ENCODE measurements around the gene C13orf46. TPM values are rescaled to one million over a fixed set of nuclear protein-coding genes. Genes with fewer than 3 reads are reported as not detected.
"Not testable (repeated sequence)": the region's sequence is repeated elsewhere in the genome, so short reads cannot be mapped to it uniquely, and the experiment has no call there.

The C13orf46 gene
- 0.10 TPM in 1 of 2 replicates, not detected in the other for total RNA-seq (2014; rRNA removed; shearing (Covaris generic))

- no peak for DNase-seq (ENCODE audit: low read depth)
Measured at GRCh38 chr13:113973218-113974164, at the start of gene C13orf46. Gene C13orf46, minus strand, starts transcription at chr13:113974076. Its CDS starts 79 bp downstream, at chr13:113973997.

GRCh38 chr13:114022876-114023275, 49.0 kb upstream of the C13orf46 start:
- DNase-seq (ENCODE audit: low read depth): no peak

DNA sequence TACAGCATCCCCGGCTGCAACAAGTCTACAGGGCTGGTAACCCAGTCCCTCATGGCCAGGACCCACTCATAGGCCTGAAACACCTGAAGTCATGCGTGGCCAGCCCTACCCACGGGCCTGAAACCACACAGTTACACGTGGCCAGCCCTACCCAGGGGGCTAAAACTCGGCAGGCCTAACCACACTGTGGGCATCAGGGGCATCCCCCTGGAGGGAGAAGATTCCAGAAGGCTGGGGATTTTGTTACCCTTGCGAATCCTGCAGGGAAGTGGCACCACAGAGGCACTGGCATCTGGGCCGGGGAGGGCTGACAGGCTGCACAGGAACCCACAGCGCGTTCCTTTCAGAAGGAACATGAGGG, 48.4 kb upstream of the C13orf46 start:
- no peak for DNase-seq (ENCODE audit: low read depth)

DNA sequence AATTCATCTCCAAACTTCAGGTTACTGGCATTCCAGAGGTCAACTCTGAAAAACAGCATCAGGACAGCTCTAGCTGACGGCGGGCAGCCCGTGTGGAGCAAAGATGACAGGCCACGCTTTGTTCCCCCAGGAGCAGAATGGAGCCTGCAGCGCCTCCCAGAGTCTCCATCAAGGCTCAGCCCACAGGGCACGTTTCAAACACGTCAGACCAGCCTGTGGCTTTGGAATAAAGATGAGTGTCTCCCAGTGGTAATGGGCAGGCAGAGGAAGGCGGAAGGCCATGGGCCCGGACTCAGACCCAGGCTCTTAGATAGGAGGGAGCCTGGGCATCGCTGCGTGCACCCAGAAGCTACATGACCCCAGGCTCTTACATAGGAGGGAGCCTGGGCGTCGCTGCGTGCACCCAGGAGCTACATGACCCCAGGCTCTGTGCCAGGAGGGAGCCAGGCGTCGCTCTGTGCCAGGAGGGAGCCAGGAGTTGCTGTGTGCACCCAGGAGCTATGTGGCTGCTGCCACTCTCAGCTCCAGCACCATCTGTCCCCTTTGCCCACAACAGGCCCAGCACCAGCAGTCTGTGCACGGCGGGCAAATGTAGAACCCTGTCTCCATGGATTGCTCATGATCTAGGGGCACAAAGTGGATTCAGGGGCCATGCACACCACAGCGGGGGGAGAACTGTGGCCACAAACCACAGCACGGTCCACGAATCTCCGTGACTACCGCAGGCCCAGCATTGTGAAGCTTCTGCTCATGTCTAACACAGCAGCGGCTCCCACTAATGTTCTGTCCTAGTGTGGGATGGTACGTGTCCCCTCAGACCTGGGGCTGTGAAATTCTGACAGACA, 47.8 kb upstream of the C13orf46 start:
- DNase-seq (ENCODE audit: low read depth): no peak

DNA sequence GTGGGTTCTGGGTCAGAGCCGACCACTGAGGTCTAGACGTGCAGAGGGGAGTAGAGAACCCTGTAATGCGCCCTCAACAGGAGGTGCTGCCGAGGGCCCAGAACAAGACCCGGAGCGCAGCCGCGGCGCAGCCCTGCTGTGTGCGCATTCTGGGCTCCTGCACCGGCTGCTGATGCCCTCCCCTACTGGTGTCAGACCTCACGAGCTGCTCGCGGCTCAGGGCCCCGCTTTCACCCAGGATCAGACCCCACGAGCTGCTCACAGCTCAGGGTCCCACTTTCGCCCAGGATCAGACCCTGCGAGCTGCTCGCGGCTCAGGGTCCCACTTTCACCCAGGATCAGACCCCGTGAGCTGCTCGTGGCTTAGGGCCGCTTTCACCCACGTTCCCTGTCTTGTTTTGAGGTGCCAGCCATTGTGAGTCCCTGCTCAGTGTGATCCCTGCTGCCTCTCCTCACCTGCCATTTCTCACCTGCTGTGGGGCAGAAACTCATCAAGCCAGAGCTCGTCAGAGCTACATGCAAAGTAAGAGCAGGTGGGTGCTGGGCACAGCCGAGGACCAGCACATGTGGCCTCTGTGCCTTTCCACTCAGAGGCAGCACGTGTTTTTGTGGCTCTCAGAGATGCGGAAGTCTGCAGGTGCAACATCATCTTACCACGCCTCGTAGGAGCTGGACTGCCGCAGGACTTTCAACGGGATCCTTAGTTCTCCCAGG, 47.0 kb upstream of the C13orf46 start:
- no peak for DNase-seq (ENCODE audit: low read depth)

DNA sequence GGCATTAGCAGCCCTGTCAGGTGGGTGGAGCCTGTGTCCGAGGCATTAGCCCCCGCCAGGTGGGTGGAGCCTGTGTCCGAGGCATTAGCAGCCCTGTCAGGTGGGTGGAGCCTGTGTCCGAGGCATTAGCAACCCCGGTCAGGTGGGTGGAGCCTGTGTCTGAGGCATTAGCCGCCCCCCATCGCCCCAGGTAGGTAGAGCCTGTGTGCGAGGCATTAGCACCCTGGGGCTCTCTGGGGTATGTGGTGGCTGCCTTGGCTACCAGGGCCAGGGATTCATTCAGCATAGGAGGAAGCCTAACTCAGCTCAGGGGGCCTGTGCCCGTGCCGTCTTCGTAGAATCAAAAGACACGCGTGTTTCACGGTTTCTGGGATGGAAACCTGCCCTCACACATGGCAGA, 46.3 kb upstream of the C13orf46 start:
- DNase-seq (ENCODE audit: low read depth): not testable (repeated sequence)

- DNase-seq (ENCODE audit: low read depth): no peak
Measured at GRCh38 chr13:114019367-114019766, 45.5 kb upstream of the C13orf46 start.

DNA sequence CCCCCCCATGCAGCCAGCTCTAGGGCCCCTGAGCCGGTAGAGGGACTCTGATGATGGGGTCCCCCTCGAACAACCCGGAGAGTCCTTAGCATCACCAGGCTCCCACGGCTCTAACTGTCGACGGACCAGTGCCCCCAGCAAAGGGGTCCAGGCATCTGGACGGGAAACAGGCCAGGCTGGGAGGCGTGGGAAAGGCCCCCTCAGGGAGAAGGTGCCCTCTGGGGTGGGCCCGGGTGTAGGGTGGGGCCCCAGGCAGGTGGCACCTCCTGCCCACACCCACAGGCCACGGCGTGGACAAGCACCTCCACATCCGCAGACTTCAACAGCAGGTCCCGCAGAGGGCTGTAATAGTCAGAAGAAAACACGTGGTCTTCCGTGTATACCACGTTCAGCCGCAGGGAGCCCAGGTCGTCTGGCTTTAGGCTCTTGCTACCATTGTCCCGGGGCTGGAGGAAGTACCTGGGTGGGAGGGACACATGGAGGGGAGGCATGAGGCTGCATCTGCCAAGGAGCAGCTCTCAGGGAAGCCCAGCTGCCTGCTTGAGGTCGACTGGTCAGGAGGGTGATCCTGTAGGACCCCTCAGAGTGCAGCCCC, 44.7 kb upstream of the C13orf46 start:
- no peak for DNase-seq (ENCODE audit: low read depth)

GRCh38 chr13:114017966-114018365, 44.1 kb upstream of the C13orf46 start:
- no peak for DNase-seq (ENCODE audit: low read depth)

DNA sequence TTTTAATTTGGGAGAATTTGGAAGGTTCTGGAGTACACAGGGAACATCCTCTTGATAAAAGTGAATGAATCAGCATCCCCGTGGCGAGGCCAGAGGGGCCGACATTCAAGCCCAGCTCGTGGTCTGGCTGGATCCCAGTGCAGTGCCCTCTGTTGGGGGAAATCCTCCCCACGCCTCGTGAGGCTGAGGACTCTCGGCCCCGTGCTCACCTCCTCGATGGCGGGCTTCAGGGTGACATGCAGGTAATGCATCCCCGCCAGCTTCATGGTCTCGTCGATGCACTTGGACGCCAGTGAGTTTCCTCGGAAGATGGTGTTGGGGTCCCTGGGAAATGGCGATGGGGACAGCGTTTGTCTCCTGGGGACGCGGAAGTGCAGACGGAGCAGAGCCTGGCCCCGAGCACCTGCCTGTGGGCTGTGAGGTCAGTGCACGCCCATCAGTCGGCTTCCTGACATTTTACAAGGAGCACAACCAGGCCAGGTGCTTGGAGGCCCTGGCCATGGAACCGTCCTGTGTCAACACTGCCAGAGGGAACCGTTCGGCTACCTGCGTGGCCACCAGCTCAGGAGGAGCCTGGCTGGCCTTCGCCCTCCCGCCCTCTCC, 43.3 kb upstream of the C13orf46 start:
- no peak for DNase-seq (ENCODE audit: low read depth)

DNA sequence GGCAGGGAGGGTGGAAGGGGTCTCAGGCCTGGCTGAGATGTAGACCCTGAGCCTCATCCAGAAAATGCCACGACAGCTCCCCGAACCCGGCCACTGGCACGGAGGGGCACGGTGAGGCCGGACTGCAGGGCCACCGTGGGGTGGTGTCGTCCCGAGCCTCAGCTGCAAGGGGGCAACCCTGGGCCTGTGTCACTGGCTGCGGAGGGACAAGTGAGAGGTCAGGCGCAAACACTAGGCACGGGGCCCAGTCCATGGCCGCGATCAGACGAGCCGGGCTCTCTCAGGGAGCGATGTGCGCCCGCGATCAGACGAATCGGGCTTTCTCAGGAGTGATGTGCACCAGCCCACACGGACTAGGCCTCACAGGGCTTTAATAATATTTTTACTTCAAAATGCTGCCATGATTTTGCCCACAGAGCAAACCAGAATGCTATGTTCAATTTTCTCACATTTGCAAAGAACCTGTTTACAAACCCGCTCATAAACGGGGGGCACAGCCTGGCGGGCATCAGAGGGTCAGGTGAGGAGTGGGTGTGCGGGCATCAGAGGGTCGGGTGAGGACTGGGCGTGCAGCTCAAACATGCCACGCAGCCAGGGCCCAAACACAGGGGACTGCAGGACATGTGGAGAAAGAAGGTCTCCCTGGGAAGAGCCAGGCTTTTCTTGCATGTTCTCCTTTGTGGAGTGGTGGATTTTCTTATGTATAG, 42.6 kb upstream of the C13orf46 start:
- no peak for DNase-seq (ENCODE audit: low read depth)

DNA sequence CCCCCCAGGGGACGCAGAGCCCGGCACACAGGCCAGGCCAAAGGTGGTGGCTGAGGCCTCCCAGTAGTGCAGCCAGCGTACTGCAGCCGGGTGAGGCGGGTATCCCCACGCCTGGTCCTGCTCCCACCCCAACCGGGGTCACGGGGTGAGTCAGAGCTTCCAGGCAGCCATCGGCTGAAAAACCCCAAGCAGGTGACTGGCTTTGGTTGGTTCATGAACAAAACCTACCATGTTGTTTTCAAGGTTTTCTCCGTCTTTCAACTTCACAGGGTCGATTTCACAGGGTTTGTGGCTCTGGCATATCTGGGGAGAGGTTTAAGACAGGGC, 42.1 kb upstream of the C13orf46 start:
- no peak for DNase-seq (ENCODE audit: low read depth)

- DNase-seq (ENCODE audit: low read depth): peak; percentile 47
Measured at GRCh38 chr13:114015111-114015968, 41.5 kb upstream of the C13orf46 start.

DNA sequence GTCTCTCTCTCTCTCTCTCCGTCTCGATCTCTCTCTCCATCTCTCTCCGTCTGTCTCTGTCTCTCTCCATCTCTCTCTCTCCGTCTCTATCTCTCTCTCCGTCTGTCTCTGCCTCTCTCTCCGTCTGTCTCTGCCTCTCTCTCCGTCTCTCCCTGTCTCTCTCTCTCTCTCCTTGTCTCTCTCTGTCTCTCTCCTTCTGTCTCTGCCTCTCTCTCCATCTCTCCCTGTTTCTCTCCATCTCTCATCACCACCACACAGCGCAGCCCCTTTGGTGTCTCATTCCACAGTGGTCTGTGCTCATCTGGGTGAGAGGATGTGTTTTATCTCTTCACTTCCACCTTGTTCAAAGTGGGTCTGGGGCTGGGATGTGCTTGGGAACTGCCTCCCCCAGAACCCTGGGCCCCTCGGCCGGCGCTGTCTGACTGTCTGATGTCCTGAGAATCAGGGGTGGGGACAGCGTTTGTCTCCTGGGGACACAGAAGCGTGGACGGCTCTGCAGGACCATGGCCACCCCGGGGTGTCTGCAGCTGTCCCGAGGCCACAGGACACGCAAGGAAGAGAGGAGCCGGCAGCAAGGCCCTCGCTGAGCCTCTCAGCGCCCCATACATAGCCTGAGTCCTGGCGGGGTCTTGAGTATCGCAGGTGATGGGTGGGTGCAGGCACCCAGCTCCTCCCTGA, 40.2 kb upstream of the C13orf46 start:
- no peak for DNase-seq (ENCODE audit: low read depth)

- DNase-seq (ENCODE audit: low read depth): no peak
Measured at GRCh38 chr13:114013336-114013735, 39.5 kb upstream of the C13orf46 start.

GRCh38 chr13:114012921-114013320, 39.0 kb upstream of the C13orf46 start:
- DNase-seq (ENCODE audit: low read depth): no peak

GRCh38 chr13:114012141-114012540, 38.3 kb upstream of the C13orf46 start:
- DNase-seq (ENCODE audit: low read depth): no peak

DNA sequence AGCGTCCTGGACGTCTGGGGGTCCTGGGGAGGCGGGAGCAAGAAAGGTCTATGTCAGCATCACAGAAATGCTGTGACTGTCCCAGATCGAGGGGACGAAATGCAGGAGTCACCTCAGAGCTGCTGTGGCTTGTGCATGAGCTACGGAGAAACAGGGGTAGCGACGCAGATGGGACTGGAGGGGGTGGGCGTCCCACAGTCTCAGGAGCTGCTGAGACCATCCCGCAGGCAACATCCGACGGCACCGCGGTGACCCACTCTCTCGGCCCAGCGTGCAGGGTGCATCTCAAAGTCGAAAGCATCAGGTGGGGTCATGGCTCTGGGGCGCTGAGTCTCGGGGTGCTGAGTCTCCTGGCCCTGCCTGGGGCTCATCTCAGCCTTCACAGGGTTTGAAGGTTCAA, 37.4 kb upstream of the C13orf46 start:
- DNase-seq (ENCODE audit: low read depth): no peak
